SK-N-SH (cell line): Measurements from ENCODE around the gene FERMT1.

Source experiments
- CTCF ChIP-seq: fragments of 200-600 bp; sonication (generic); IDR thresholded peaks from 2 replicates; pipeline ENCODE4 v1.6.1; 2017; ENCODE audit warnings: antibody characterized with exemption, mild to moderate bottlenecking, moderate library complexity
- EZH2phosphoT487 ChIP-seq: fragments of 200-600 bp; sonication (generic); IDR thresholded peaks from 2 replicates; pipeline ENCODE4 v1.6.1; 2017; ENCODE audit warnings: low read depth, mixed run types, mild to moderate bottlenecking, antibody characterized with exemption, moderate library complexity, borderline replicate concordance
- GABPA ChIP-seq: IDR thresholded peaks from 2 replicates; pipeline ENCODE4 v1.4.0; 2012; ENCODE audit warnings: low read depth, mild to moderate bottlenecking
- GATA2 ChIP-seq: sonication (generic); formaldehyde crosslinking; IDR thresholded peaks from 2 replicates; pipeline ENCODE4 v1.5.0; 2020; ENCODE audit warnings: mild to moderate bottlenecking, missing genetic modification reagents
- MXI1 ChIP-seq: IDR thresholded peaks from 2 replicates; pipeline ENCODE4 v1.6.1; 2012; ENCODE audit warnings: mild to moderate bottlenecking, low read depth, low read length, improper control_type of control experiment
- POLR2AphosphoS5 ChIP-seq: IDR thresholded peaks from 2 replicates; pipeline ENCODE4 v1.6.1; 2012; ENCODE audit warnings: low read depth, low read length
- RAD21 ChIP-seq: IDR thresholded peaks from 2 replicates; pipeline ENCODE4 v1.6.1; 2012; ENCODE audit warnings: mild to moderate bottlenecking, low read length
- RCOR1 ChIP-seq: fragments of 150-350 bp; IDR thresholded peaks from 2 replicates; pipeline ENCODE4 v1.6.1; 2017; ENCODE audit warnings: antibody characterized with exemption, low read length
- REST ChIP-seq: IDR thresholded peaks from 2 replicates; pipeline ENCODE4 v1.6.1; 2012; ENCODE audit warnings: mild to moderate bottlenecking, low read depth, low read length, moderate library complexity
- USF2 ChIP-seq: fragments of 150-350 bp; IDR thresholded peaks from 2 replicates; pipeline ENCODE4 v1.6.1; 2017; ENCODE audit warnings: antibody characterized with exemption, low read length, low read depth, borderline replicate concordance
- YY1 ChIP-seq: IDR thresholded peaks from 2 replicates; pipeline ENCODE4 v1.4.0; 2012; ENCODE audit warnings: low read depth, mild to moderate bottlenecking

- TF ChIP-seq CTCF: no peak
- TF ChIP-seq MXI1: no peak
- TF ChIP-seq POLR2AphosphoS5: no peak
- TF ChIP-seq REST: no peak
- TF ChIP-seq GABPA: no peak
- no peak for TF ChIP-seq GATA2
- no peak for TF ChIP-seq RAD21
- TF ChIP-seq EZH2phosphoT487: no peak
- no peak for TF ChIP-seq YY1
- no peak for TF ChIP-seq RCOR1
- TF ChIP-seq USF2: no peak
Measured at GRCh38 chr20:6115221-6115895, 7.5 kb downstream of the FERMT1 start.
